Endothelial cell of umbilical vein (primary cell): ENCODE data around the gene CHP1. TPM values are rescaled to one million over a fixed set of nuclear protein-coding genes. Genes with fewer than 3 reads are reported as not detected.

ENCODE experiments used
- BruUV-seq: library from RNA; stranded (reverse); fragments of 400-500 nt; replicated peaks from 2 replicates; lab custom pipeline; 2021; lab: Mats Ljungman, UMichigan
- CTCF ChIA-PET: fragments of 300-600, 350-600 bp; sonication (Branson Sonifier 250); formaldehyde crosslinking; loops from one replicate; lab custom pipeline; 2021; ENCODE audit warnings: antibody characterized with exemption, inconsistent platforms; lab: Charles Lee
- POLR2A ChIA-PET: fragments of 300-600, 350-600 bp; sonication (Branson Sonifier 250); formaldehyde crosslinking; loops from one replicate; lab custom pipeline; 2021; ENCODE audit warnings: antibody characterized with exemption, inconsistent platforms; lab: Charles Lee
- DNase-seq: peaks from one replicate; pipeline ENCODE4 v3.0.0-alpha.2; 2011; ENCODE audit warnings: low read depth, low spot score
- FAIRE-seq: peaks from 2 replicates; lab custom pipeline; 2011; peaks lifted over from hg19 to GRCh38; lab: Jason Lieb, UNC
- H2AFZ ChIP-seq: 2 replicates; pipeline ENCODE4 v1.6.0; 2012; ENCODE audit warnings: low read depth, low read length, control low read depth, inconsistent platforms
- H3K27ac ChIP-seq: 2 replicates; pipeline ENCODE4 v1.5.1; 2011; ENCODE audit warnings: low read depth, mild to moderate bottlenecking, control low read depth, low read length, moderate library complexity; ENCODE audit not compliant: insufficient read depth
- H3K27me3 ChIP-seq, 2 experiments: 2 replicates each; pipeline versions ENCODE4 v1.6.0 to v1.6.1; 2011; ENCODE audit warnings: low read length in 2 of 2, mixed read lengths in 1 of 2; ENCODE audit not compliant: control insufficient read depth in 2 of 2, insufficient read depth in 2 of 2
- H3K36me3 ChIP-seq, 2 experiments: 2 replicates in 1 of 2; 3 replicates in 1 of 2; pipeline ENCODE4 v1.5.1; 2011; ENCODE audit warnings: low read length in 2 of 2, mild to moderate bottlenecking in 1 of 2, moderate library complexity in 1 of 2; ENCODE audit not compliant: control insufficient read depth in 2 of 2, insufficient read depth in 2 of 2; ENCODE audit errors: extremely low read depth in 1 of 2
- H3K4me1 ChIP-seq: 3 replicates; pipeline ENCODE4 v1.5.1; 2011; ENCODE audit warnings: mild to moderate bottlenecking, low read length; ENCODE audit not compliant: control insufficient read depth, insufficient read depth; ENCODE audit errors: extremely low read depth
- H3K4me2 ChIP-seq: 2 replicates; pipeline ENCODE4 v1.6.1; 2011; ENCODE audit warnings: low read length, control low read depth, mixed read lengths; ENCODE audit not compliant: insufficient read depth
- H3K4me3 ChIP-seq, 3 experiments: fragments of 200-600 bp in 1 of 3; sonication (generic), shearing (Covaris generic) in 1 of 3; replicated peaks in 1 of 3; 2 replicates each; pipeline ENCODE4 v1.5.1; 2011 to 2016; ENCODE audit warnings: control low read depth in 3 of 3, low read length in 3 of 3, mild to moderate bottlenecking in 2 of 3, inconsistent platforms in 1 of 3, low read depth in 1 of 3, moderate library complexity in 1 of 3; ENCODE audit not compliant: insufficient read depth in 1 of 3
- H3K79me2 ChIP-seq: 2 replicates; pipeline ENCODE4 v1.6.0; 2012; ENCODE audit warnings: low read length, inconsistent platforms; ENCODE audit not compliant: control insufficient read depth, insufficient read depth
- H3K9ac ChIP-seq: replicated peaks from 2 replicates; pipeline ENCODE3; 2011; ENCODE audit warnings: low read length, control low read depth; ENCODE audit not compliant: insufficient read depth; ENCODE audit errors: extremely low read depth
- H3K9me1 ChIP-seq: replicated peaks from 3 replicates; pipeline ENCODE4 v1.6.0; 2011; ENCODE audit warnings: mild to moderate bottlenecking, low read length; ENCODE audit not compliant: control insufficient read depth, insufficient read depth; ENCODE audit errors: extremely low read depth
- H3K9me3 ChIP-seq: replicated peaks from 2 replicates; pipeline ENCODE4 v1.5.1; 2012; ENCODE audit warnings: low read length, inconsistent platforms; ENCODE audit not compliant: control insufficient read depth, insufficient read depth
- H4K20me1 ChIP-seq: replicated peaks from 2 replicates; pipeline ENCODE3; 2011; ENCODE audit warnings: mild to moderate bottlenecking, low read length; ENCODE audit not compliant: control insufficient read depth, insufficient read depth; ENCODE audit errors: extremely low read depth
- CTCF ChIP-seq, 2 donors: IDR thresholded peaks; 1 replicate in 1 of 2; 2 replicates in 1 of 2; pipeline ENCODE4 v1.5.1; 2011; ENCODE audit warnings: low read length in 2 of 2, mild to moderate bottlenecking in 2 of 2, moderate library complexity in 2 of 2, control low read depth in 1 of 2, inconsistent platforms in 1 of 2, low read depth in 1 of 2; ENCODE audit not compliant: insufficient read depth in 1 of 2; ENCODE audit errors: extremely low read depth in 1 of 2
- EZH2 ChIP-seq: IDR thresholded peaks from 2 replicates; pipeline ENCODE4 v1.6.1; 2012; ENCODE audit warnings: borderline replicate concordance, low read depth, mild to moderate bottlenecking, moderate library complexity, low read length, inconsistent platforms; ENCODE audit not compliant: severe bottlenecking
- FOS ChIP-seq: IDR thresholded peaks from 2 replicates; pipeline ENCODE4 v1.6.1; 2011; ENCODE audit warnings: mild to moderate bottlenecking, low read length, moderate library complexity, borderline replicate concordance; ENCODE audit not compliant: insufficient read depth
- GATA2 ChIP-seq: IDR thresholded peaks from 2 replicates; pipeline ENCODE4 v1.7.0; 2011; ENCODE audit warnings: low read depth, mild to moderate bottlenecking, moderate library complexity, mixed read lengths, low read length; ENCODE audit not compliant: insufficient read length, insufficient read depth
- JUN ChIP-seq: IDR thresholded peaks from 2 replicates; pipeline ENCODE4 v1.6.1; 2011; ENCODE audit warnings: borderline replicate concordance, low read depth; ENCODE audit not compliant: insufficient read length, insufficient read depth
- MAX ChIP-seq: IDR thresholded peaks from 2 replicates; pipeline ENCODE4 v1.6.1; 2011; ENCODE audit not compliant: insufficient read depth, insufficient read length
- MYC ChIP-seq: IDR thresholded peaks from one replicate; pipeline ENCODE4 v1.6.1; 2011; ENCODE audit warnings: mild to moderate bottlenecking, low read depth, low read length
- POLR2AphosphoS5 ChIP-seq: IDR thresholded peaks from 2 replicates; pipeline ENCODE4 v1.6.1; 2012; ENCODE audit warnings: low read depth, mild to moderate bottlenecking, control low read depth, low read length, moderate library complexity; ENCODE audit not compliant: insufficient read depth
- dilution Hi-C: fragments of 300-500 bp; cut with MboI; formaldehyde crosslinking; loops from one replicate; pipeline ENCODE4 v1.15.0; 2019; ENCODE audit warnings: low sequenced_read_pairs; ENCODE audit not compliant: extremely low pct_ligation_motif_present
- intact Hi-C: fragments of 100-400 bp; cut with micrococcal nuclease; formaldehyde crosslinking; loops from one replicate; pipeline ENCODE4 v1.10.0; 2022
- polyA plus RNA-seq, 4 experiments: library from polyadenylated mRNA; depleted of rRNA in 3 of 4; stranded (reverse) in 3 of 4; unstranded in 1 of 4; fragments of >200 nt; gene quantifications; 2 replicates each; pipeline versions ENCODE4 v1.2.1 to v1.2.3, GENCODE V29; 2011 to 2012; ENCODE audit warnings: missing spikeins in 1 of 4
- total RNA-seq: library from RNA; stranded (reverse); gene quantifications from 2 replicates; pipeline ENCODE4 v1.2.3, GENCODE V29; 2021

CHP1 gene
- total and polyA plus RNA-seq, 2 donors (not counting 3 experiments of a cell fraction or from before 2014, with no cell fraction given): 49.1 to 96.2 TPM

GRCh38 chr15:41205315-41205714, 25.8 kb upstream of the CHP1 start:
- Histone ChIP-seq H3K27ac (no peak overlapping the region), H3K79me2 (no peaks in the 10 kb centered on the region), H3K9ac (no peak overlapping the region), H3K4me3 (no peak overlapping the region), H2AFZ (no peak overlapping the region), H3K9me1 (no peaks in the 10 kb centered on the region), H3K36me3 (no peaks in the 10 kb centered on the region), H4K20me1 (no peaks in the 10 kb centered on the region), H3K9me3 (no peaks in the 10 kb centered on the region), H3K4me1 (no peaks in the 10 kb centered on the region), H3K4me2 (no peak overlapping the region), H3K27me3 (peaks cover 0 to 4% of the 10 kb centered on the region in 2 experiments)
- dilution Hi-C loops (no loop called here), intact Hi-C loops (no loop called here)
- no peak for DNase-seq
- POLR2A ChIA-PET: no interaction called here
- peak; percentile 4 for FAIRE-seq
- TF ChIP-seq POLR2AphosphoS5: no peak
- TF ChIP-seq GATA2: no peak
- no peak for TF ChIP-seq FOS
- no peak for TF ChIP-seq MAX
- TF ChIP-seq MYC: no peak
- TF ChIP-seq JUN: no peak
- TF ChIP-seq CTCF (IDR thresholded peaks at IDR 0.05; ENCODE audit: extremely low read depth in 1 of 2, insufficient read depth in 1 of 2, low read depth in 1 of 2, low read length in 2 of 2): no peak
- no peak for TF ChIP-seq EZH2
- CTCF ChIA-PET: no interaction called here
- no TSS peak for BruUV-seq
